HG03565 (cell line): ENCODE measurements around the gene PAPOLG.
"Not testable (repeated sequence)": the region's sequence is repeated elsewhere in the genome, so short reads cannot be mapped to it uniquely, and the experiment has no call there.

Source experiments
- ATAC-seq: cut with Tn5 transposase; IDR thresholded peaks from one replicate; pipeline ENCODE4 v1.9.1; 2021; ENCODE audit warnings: mild to moderate bottlenecking, moderate library complexity; ENCODE audit not compliant: unreplicated experiment

Gene PAPOLG

DNA sequence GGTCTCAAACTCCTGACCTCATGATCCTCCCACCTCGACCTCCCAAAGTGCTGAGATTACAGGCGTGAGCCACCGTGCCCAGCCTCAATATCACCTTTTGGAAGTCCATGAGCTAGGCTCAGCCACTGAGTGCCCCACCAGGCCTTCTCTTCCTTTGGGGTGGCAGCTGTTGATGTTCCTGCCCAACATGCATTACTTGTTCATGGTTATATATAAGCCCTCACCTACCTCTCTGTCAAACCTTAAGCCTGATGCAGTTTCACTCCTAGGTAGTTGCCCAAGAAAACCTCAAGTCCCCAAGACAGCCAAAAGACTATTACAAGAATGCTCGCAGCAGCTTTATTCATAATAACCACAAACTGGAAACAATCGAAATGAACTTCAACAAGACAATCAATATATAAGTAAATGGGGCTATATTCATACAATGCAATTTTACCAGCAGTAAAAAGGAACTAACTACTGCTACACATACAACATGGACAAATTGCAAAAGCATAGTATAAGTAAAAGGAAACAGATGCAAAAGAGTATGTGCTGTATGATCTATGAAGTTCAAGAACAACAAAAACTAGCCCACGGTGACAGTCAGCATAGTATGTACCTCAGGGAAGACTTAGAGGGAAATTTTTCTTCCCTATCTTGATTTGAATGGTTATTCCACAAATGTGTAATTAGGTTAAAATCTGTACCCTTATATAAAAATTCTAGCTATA is 65.7 kb downstream of the PAPOLG start:
- no peak for ATAC-seq

DNA sequence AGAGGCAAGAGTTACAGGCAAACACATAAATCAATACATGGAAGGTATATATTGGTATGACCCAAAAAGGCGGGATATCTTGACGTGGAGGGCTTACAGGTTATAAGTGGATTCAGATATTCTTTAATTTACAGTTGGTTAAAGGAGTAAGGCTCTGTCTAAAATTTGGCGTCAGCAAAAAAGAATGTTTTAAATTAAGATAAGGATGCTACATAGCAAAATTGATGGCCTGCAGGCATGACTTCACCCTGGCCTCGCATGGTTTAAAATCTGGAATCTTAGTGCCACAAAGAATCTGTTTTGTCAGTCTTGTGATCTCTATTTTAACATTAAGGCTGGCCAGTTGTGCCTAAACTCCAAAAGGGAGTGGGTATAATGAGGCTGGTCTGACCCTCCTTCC is 66.9 kb downstream of the PAPOLG start:
- ATAC-seq, result no peak

DNA sequence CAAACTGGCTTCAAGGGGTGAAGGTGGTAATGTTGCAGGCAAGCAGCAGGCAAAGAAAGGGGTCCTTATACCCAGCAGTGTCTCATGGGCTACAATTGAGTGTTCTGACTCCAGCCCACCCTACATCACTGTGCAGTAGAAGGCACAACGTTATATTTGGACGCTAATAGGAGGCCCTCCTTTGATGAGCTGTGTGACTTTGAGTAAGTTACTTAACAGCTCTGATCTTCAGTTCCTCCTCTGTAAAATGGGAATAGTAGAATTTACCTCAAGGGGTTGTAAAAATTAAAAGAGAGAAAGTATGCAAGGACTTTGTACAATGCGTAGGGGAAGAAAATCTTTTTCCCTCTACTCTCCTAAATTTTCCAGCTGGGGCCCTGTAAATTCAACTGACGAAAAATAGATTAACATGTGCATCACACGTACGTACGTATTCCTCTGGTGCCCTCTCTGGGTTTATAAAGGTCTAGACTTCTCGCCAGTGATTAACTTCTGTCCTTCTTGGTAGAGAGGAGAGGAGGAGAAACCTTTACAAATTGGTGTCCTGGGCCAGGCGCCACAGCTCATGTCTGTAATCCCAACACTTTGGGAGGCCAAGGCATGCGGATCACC is 67.7 kb downstream of the PAPOLG start:
- no peak for ATAC-seq

DNA sequence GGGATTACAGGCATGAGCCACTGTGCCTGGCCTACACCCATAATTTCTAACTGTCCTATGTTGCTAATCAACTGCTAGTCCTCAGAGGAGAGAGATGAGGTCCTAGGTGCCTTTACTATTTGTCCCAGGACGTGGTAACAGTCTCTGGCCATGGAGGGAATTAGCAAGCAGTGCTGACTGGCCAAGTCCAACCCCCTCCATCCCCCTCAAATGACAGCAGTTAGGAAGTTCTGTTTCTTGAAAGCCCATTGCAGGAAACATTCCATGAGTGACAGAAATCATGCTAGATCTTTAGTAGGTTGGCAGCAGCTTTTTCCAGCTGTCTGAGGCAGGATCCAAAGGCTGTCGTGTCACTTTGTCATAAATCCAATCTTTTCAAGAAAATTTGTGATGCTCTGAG is 69.6 kb downstream of the PAPOLG start:
- no peak for ATAC-seq

DNA sequence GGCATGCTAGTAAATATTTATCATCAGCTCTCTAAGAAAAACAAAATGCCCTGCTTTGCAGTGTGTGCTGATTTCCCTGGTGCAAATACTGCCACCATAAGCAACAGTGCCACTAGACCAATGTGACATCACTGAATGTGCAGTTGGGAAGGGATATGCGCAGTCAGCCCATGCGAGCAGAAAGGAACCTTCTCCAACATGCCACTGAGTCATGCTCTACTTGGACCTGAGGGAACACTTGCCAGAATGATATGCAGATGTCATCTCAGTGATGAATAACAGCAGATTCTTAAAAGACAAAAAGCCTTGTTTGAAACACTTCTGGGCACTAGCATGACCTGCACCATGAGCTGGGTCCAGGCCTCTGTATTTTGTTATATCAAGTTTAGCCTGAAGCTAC is 70.0 kb downstream of the PAPOLG start:
- no peak for ATAC-seq

DNA sequence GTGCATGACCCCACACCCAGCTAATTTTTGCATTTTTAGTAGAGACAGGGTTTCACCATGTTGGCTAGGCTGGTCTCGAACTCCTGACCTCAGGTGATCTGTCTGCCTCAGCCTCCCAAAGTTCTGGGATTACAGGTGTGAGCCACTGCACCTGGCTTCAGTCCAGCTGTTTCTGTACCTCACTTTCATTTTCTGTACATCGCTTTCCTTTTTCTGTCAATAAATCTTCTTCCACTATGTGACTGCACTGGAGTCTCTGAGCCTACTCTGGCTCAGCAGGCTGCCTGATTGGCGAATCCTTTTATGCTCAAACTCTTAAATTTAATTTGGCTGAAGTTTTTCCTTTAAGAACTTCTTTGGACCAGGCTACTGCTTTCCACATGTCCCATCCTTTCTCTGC is 70.8 kb downstream of the PAPOLG start:
- not testable (repeated sequence) for ATAC-seq

DNA sequence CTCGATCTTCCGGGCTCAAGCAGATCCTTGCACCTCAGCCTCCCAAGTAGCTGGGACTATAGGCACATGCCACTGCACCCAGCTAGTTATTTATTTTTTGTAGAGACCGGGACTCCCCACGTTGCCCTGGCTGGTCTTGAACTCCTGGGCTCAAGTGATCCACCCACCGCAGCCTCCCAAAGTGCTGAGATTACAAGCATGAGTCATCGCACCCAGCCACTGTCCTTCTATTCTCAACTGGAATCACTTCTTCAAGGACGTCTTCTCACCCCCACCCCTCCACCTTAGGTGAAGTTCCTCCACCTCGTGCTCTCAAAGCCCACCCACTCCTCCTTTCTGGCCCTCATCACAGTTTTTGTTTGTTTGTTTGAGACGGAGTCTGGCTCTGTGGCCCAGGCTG is 71.3 kb downstream of the PAPOLG start:
- ATAC-seq, result no peak

DNA sequence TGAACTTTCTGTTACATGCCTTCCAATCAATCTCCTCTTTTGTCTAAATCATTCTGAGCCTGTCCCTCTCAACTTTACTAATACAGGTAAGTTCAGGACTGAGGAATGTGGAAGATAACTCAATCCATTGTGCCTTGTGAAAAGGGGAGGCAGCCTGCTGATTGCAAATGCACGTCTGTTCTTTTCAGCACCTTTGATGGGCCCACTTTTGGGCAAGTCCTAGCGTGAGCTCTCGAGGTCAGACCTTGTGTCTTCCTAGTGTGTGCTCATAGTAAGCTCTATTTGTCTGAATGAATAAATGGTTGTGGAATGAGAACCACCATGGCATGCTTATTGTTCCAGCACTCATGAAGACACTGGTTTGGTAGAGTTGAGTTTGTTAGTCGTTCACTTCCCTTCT is 74.9 kb downstream of the PAPOLG start:
- ATAC-seq, result no peak

DNA sequence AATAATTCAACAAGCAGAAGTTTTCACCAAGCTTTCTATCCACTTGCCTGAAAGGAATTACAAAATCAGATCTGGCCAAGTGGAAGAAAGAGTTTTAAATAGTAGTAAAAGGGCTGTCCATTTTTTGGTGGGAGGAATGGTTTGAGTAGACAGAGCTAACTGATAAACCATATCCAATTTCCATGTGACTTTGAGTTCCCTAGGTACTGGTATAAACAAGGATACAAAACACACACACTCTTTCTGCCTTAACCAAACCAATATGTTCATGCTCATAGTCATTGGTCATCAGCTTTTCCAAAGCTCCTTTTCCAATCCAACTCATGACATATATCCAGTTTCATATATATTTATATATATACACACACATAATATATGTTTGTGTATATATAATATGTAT is 75.9 kb downstream of the PAPOLG start:
- no peak for ATAC-seq

DNA sequence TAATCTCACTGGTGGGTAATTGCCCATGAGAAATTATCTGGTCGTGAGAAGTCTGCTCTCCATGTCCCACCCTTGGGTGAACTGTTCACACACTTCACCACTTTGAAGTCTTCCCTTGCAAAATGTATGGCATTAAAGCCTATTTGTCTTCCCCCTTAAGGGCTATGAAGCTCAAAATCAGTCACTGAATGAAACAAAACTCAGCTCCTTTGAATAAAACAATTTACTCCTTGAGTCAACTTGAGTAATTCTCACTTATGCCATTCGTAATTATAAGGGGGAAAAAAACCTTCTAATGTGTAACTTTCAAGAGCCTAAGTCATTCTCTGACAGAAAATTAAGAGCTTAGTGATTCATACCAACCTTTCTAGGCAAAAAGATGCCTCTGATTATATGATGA is 76.6 kb downstream of the PAPOLG start:
- ATAC-seq, result no peak

DNA sequence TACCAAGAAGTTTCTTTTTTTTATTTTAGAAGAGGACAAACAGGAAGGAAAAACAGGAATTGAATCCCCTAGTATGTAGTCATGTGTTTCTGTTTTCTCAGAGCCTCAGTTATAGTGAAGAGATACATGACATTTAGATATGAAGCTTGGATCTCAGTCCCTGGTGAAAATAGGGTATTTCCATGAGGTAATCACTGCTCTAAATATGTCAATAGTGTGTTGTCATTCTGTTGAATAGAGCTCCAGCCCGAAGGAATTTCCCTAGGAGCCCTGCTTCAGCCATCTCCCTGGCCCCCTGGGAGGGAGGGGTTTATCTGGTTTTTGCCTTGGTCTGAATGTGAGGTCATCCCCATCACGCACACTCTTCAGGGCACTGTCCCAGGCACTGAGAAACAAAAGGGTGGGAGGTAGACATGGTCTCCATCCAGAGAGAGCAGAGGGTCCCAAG is 78.2 kb downstream of the PAPOLG start:
- peak; percentile 37 for ATAC-seq

DNA sequence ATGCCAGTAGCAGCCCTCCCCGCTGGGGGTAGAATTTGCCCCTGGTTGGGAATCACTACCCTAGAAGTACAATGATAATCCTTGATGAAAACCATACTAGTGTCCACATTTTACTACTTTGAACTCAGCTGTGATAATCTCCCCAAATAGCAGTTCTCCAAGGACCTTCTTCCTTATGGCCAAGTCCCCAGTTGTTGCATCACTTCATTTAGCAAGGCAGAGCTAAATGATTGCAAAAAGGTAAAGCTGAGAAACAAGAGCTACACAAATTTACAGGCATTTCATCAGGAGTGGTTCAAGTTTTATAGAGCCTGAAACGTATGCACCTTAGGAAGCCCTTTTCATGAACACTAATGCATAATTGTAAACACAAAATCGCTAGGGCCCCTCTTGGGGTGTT is 80.4 kb downstream of the PAPOLG start:
- ATAC-seq, result no peak

DNA sequence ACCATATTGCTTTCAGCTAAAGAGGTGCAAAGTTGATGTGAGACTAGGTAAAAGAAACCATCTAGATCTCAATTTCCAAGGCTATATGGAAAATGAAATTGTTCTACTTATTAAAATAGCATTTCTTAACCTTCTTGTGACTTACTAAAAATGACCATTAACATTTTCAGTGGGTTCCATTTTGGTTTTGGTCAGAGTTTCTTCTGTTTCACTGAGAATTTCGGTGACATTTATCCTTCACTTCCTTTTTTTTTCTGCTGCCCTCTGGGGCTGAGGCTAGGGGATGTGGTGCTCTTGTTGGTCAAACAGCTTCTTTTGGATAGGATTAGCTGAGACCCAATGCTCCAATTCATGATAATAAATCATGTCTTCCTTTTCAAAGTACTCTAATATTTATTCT is 81.1 kb downstream of the PAPOLG start:
- no peak for ATAC-seq

DNA sequence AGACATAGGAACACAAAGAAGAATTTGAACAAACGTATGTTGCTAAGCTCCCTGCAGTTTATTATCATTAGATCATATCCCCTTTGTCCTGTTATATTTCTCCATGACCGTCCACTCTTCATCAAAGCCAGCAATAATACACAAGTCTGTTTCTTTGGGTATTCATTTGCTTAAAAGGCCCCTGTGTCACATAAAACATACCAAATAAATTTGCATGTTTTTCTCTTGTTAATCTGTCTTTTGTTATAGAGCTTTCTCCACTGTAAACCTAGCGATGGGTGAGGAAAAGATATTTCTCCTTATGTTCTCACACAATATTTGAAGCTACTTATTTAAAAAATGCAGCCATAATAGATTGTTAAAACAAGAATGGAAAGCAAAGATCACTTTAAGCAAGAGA is 82.4 kb downstream of the PAPOLG start:
- no peak for ATAC-seq

DNA sequence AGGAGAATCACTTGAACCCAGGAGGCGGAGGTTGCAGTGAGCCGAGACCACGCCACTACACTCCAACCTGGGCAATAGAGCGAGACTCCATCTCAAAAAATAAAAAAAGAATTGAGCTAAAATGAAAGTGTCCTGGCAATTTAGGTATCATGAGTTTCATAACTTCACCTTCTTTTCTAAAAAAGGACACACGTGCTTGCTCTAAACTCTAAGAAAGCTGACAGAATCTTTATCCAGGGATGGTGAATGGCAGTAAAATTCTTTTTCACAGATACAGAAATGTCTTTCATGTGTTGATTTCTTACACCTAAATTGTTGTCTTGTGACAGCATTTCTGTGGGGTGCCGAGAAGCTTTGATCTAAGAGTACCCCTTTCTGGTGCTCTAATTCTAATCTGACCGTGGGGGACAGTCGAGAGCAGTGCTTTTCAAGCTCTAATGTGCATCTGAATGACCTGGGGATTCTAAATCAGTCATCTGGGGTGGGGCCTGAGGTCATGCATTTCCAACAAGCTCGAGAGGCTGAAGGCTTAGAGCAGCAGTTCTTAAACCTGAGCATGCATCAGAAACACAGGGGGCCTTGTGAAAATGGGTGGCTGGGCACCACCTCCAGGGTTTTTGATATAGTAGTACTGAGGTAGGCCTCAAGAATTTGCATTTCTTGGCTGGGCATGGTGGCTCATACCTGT is 83.2 kb downstream of the PAPOLG start:
- peak; percentile 43 for ATAC-seq

DNA sequence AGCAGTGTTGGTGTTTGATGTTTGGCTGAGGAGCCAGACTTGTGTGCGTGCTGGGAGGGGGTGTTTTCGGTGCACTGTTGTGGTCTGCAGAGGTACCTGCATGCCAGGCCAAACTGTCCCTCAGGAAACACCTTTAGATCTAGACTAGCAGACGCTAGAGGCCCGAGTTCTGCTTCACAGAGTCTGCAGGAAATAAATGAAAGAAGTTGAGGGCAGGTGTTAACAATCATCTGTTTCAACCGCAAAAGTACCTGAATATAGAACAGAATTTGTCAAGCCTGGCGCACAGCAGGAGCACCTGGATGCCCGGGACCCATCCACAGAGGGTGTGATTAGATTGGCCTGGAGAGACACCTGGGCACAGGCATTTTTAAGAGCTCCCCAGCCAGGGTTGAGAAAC is 84.8 kb downstream of the PAPOLG start:
- ATAC-seq, result peak; percentile 46

DNA sequence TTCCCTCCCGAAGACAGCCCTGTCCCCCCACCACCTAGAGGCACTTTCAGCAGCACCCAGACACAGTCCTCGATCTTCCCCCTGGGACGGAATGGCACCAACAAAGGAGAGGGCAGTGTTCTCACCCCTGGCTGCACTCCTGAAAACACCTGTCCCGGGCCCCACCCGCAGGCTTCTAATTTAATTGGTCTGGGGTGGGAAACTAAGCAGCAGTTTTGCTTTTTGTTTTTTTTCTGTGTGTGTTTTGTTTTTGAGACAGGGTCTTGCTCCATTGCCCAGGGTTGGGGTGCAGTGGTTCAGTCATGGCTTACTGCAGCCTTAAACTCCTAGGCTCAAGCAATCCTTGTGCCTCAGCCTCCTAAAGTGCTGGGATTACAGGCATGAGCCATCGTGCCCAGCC is 86.9 kb downstream of the PAPOLG start:
- no peak for ATAC-seq

DNA sequence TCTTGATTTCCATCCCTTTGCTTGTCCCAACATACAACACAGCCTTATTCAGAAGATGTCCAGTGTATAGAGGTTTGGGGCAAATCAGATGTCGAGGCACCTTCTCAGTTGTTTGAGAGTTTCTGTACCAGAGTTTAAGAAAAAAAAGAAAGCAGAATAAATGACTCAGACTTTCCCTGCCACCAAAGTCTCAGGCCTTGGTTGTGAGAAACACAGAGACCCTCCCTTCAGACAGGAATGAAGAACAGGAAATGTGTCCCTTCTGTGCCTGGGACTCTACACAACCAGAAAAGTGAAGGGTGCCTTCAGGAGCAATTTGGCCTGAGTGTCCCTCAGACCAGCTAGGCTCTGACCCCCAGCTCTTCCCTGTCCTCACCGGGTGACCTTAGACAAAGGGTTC is 88.0 kb downstream of the PAPOLG start:
- ATAC-seq, result no peak

DNA sequence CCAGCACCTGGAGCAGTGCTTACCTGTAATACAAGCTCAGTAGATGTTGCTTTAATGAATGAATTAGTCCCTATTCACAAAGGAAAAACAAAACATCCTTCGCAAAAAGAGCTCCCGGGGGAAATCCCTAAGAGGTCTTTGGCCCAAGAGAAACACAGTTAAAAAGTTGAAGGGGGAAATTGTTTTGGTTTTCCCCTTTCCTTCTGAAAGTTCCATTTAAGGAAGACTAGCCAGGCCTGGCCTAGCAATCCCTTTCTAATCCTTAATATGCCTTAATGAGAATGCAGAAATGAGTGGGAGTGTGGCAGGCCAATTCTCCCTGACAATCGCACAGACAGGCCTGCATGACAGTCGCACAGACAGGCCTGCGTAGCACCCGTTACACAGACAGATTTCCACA is 91.8 kb downstream of the PAPOLG start:
- ATAC-seq, result no peak
